HG03558 (cell line): Measurements from ENCODE around the gene KCNA1.
"Not testable (repeated sequence)": the region's sequence is repeated elsewhere in the genome, so short reads cannot be mapped to it uniquely, and the experiment has no call there.

ENCODE experiments used
- ATAC-seq: cut with Tn5 transposase; IDR thresholded peaks from one replicate; pipeline ENCODE4 v1.9.1; 2021; ENCODE audit warnings: moderate number of reproducible peaks; ENCODE audit not compliant: unreplicated experiment; ENCODE audit errors: extremely low read depth

KCNA1 gene

GRCh38 chr12:4909734-4910501 is at the start of gene KCNA1:
Gene KCNA1, plus strand, starts transcription at chr12:4909905. Its CDS starts 1,474 bp downstream, at chr12:4911379.
- ATAC-seq, result no peak

GRCh38 chr12:4860741-4861140 is 49.0 kb upstream of the KCNA1 start:
- ATAC-seq, result no peak

GRCh38 chr12:4862809-4863208 is 46.9 kb upstream of the KCNA1 start:
- no peak for ATAC-seq

- no peak for ATAC-seq
Observed at GRCh38 chr12:4864575-4864974, 45.1 kb upstream of the KCNA1 start.

- no peak for ATAC-seq
Observed at GRCh38 chr12:4865246-4865645, 44.5 kb upstream of the KCNA1 start.

GRCh38 chr12:4866299-4866698 is 43.4 kb upstream of the KCNA1 start:
- ATAC-seq, result no peak

GRCh38 chr12:4867384-4867783 is 42.3 kb upstream of the KCNA1 start:
- ATAC-seq, result no peak

GRCh38 chr12:4870423-4870822 is 39.3 kb upstream of the KCNA1 start:
- ATAC-seq, result no peak

GRCh38 chr12:4871514-4871913 is 38.2 kb upstream of the KCNA1 start:
- ATAC-seq, result no peak

GRCh38 chr12:4873947-4874346 is 35.8 kb upstream of the KCNA1 start:
- no peak for ATAC-seq

GRCh38 chr12:4874671-4875070 is 35.0 kb upstream of the KCNA1 start:
- ATAC-seq, result no peak

- not testable (repeated sequence) for ATAC-seq
Observed at GRCh38 chr12:4879481-4879880, 30.2 kb upstream of the KCNA1 start.

- no peak for ATAC-seq
Observed at GRCh38 chr12:4881266-4882064, 28.2 kb upstream of the KCNA1 start.

- no peak for ATAC-seq
Observed at GRCh38 chr12:4891866-4892265, 17.8 kb upstream of the KCNA1 start.

GRCh38 chr12:4892418-4892817 is 17.3 kb upstream of the KCNA1 start:
- ATAC-seq, result no peak

GRCh38 chr12:4894019-4894418 is 15.7 kb upstream of the KCNA1 start:
- ATAC-seq, result no peak

- no peak for ATAC-seq
Observed at GRCh38 chr12:4899364-4899763, 10.3 kb upstream of the KCNA1 start.

- ATAC-seq, result no peak
Observed at GRCh38 chr12:4900327-4900726, 9.4 kb upstream of the KCNA1 start.

GRCh38 chr12:4905316-4905715 is 4.4 kb upstream of the KCNA1 start:
- ATAC-seq, result no peak

- no peak for ATAC-seq
Observed at GRCh38 chr12:4908684-4909409, 858 bp upstream of the KCNA1 start.

- ATAC-seq, result no peak
Observed at GRCh38 chr12:4909410-4909733, 333 bp upstream of the KCNA1 start.
